ENCODE data around the gene ARIH2. TPM values are rescaled to one million over a fixed set of nuclear protein-coding genes. Genes with fewer than 3 reads are reported as not detected.

The ARIH2 gene
- total and polyA plus RNA-seq, 2 of the 8 experiments (the other 6 are each of a cell fraction or from before 2014, with no cell fraction given): 72.9 to 136 TPM

DNA sequence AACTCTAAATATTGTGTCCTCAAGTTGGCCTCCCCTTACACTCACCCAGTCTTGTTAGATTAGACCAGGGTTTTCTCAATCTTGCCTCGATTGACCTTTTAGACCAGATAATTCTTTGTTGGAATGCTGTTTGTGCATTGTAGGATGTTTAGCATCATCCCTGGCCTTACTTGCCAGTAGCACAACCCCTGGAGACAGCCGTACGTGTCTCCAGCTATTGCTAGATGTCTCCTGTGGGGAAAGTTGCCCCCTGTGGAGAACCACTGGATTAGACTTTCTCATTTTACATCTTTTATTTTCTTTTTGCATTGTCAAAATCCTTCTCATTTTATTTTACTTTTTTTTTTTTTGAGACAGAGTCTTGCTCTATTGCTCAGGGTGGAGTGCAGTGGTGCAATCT, 90.8 kb downstream of the ARIH2 start:
- FAIRE-seq (no peak), DNase-seq (ENCODE audit: low read depth in 1 of 2, low spot score in 2 of 2) (no peak)
- peaks cover 29 to 39% of the 10 kb centered on the region in 2 experiments for H4K20me1 ChIP-seq (replicated peaks in 1 of 2; ENCODE audit: control insufficient read depth in 1 of 2, insufficient read depth in 2 of 2, low read length in 2 of 2)
- no peak overlapping the region for H2BK5ac ChIP-seq (ENCODE audit: low read depth, low read length)
- H2BK12ac ChIP-seq (ENCODE audit: low read depth, low read length): no peak overlapping the region
- no peak overlapping the region for H2BK20ac ChIP-seq (ENCODE audit: low read length)
- H3K4me2 ChIP-seq (ENCODE audit: insufficient read depth in 1 of 2, low read depth in 2 of 2, low read length in 2 of 2): no peak overlapping the region
- peaks cover 11 to 56% of the 10 kb centered on the region in 2 experiments for H3K79me2 ChIP-seq (ENCODE audit: control insufficient read depth in 1 of 2, insufficient read depth in 2 of 2, low read length in 2 of 2)
- no peak for TF ChIP-seq CBX5 (IDR thresholded peaks at IDR 0.05; ENCODE audit: low read depth, low read length)
- TF ChIP-seq, protein P1, sequence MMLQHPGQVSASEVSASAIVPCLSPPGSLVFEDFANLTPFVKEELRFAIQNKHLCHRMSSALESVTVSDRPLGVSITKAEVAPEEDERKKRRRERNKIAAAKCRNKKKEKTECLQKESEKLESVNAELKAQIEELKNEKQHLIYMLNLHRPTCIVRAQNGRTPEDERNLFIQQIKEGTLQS (IDR thresholded peaks at IDR 0.05; ENCODE audit: insufficient read depth, low read depth, low read length): no peak
- TF ChIP-seq, protein P2, sequence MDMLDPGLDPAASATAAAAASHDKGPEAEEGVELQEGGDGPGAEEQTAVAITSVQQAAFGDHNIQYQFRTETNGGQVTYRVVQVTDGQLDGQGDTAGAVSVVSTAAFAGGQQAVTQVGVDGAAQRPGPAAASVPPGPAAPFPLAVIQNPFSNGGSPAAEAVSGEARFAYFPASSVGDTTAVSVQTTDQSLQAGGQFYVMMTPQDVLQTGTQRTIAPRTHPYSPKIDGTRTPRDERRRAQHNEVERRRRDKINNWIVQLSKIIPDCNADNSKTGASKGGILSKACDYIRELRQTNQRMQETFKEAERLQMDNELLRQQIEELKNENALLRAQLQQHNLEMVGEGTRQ (IDR thresholded peaks at IDR 0.05; ENCODE audit: low read length): no peak
- TF ChIP-seq EGR1 (IDR thresholded peaks at IDR 0.05; ENCODE audit: borderline replicate concordance, low read depth, low read length): no peak
- TF ChIP-seq SP1 (IDR thresholded peaks at IDR 0.05; ENCODE audit: low read depth, low read length): no peak
- no peak for TF ChIP-seq SIRT6 (IDR thresholded peaks at IDR 0.05; ENCODE audit: low read length)
- no peak for TF ChIP-seq RFX5 (IDR thresholded peaks at IDR 0.05; ENCODE audit: borderline replicate concordance, low read depth, low read length)
- TF ChIP-seq SP4 (IDR thresholded peaks at IDR 0.05; ENCODE audit: low read length): no peak
- TF ChIP-seq KDM1A (IDR thresholded peaks at IDR 0.05; ENCODE audit: borderline replicate concordance, low read length): no peak
- no peak for TF ChIP-seq SRF (IDR thresholded peaks at IDR 0.05; ENCODE audit: low read depth, low read length)
- no peak overlapping the region for H3K56ac ChIP-seq (replicated peaks; ENCODE audit: insufficient read length, low read depth, low read length)
- no peak overlapping the region for H2AK5ac ChIP-seq (ENCODE audit: low read depth, low read length)
- H3K36me3 ChIP-seq (ENCODE audit: control insufficient read depth in 2 of 4, insufficient read depth in 4 of 4, low read length in 3 of 4): peaks cover 5 to 32% (median 15%) of the 10 kb centered on the region in 4 experiments
- no peak overlapping the region for H3K14ac ChIP-seq (ENCODE audit: insufficient read length)
- no peak overlapping the region for H2BK120ac ChIP-seq (replicated peaks; ENCODE audit: low read depth, low read length)
- H3K4me3 ChIP-seq (ENCODE audit: extremely low read depth in 1 of 4, insufficient read depth in 2 of 4, low read depth in 3 of 4, low read length in 4 of 4): no peak overlapping the region
- no peak overlapping the region for H3K23ac ChIP-seq (ENCODE audit: insufficient read length)
- H3K9ac ChIP-seq (replicated peaks in 1 of 4; ENCODE audit: extremely low read depth in 1 of 4, low read depth in 3 of 4, low read length in 3 of 4): no peak overlapping the region
- H3K79me1 ChIP-seq (ENCODE audit: low read depth, low read length): peaks cover 19% of the 10 kb centered on the region
- ChIA-PET CTCF (ENCODE audit: partially characterized antibody) (interaction anchor here (0.6 to 24.3 kb wide), 3 partner anchors 15 to 110 kb away, joined by 3 to 467 read pairs (median 51); partner anchors contain the start of genes NDUFAF3 and P4HTM), POLR2A (ENCODE audit: partially characterized antibody) (interaction anchor here (1.0 to 38.8 kb wide), 8 partner anchors 4 to 347 kb away, joined by 3 to 1518 read pairs (median 5); partner anchors contain the start of genes CELSR3, DALRD3, IMPDH2 and NDUFAF3)
- H3K4ac ChIP-seq (replicated peaks; ENCODE audit: insufficient read length, low read depth, low read length): no peak overlapping the region
- no peaks in the 10 kb centered on the region for H3K27me3 ChIP-seq (replicated peaks in 1 of 4; ENCODE audit: control insufficient read depth in 3 of 4, extremely low read depth in 1 of 4, insufficient read depth in 3 of 4, low read length in 3 of 4)
- H3K4me1 ChIP-seq (replicated peaks in 1 of 4; ENCODE audit: control insufficient read depth in 3 of 4, insufficient read depth in 4 of 4, low read length in 3 of 4): peaks cover 0 to 14% (median 6%) of the 10 kb centered on the region in 4 experiments; a peak in 5 of 7 replicates
- H2BK15ac ChIP-seq (ENCODE audit: low read length): no peak overlapping the region
- no peak overlapping the region for H4K8ac ChIP-seq (ENCODE audit: extremely low read depth, insufficient read depth, low read length)
- H3K23me2 ChIP-seq (ENCODE audit: low read depth, low read length): peaks cover 14% of the 10 kb centered on the region
- H3K9me3 ChIP-seq (ENCODE audit: insufficient read depth in 2 of 2, low read depth in 1 of 2, low read length in 1 of 2): no peaks in the 10 kb centered on the region
- H3K18ac ChIP-seq (ENCODE audit: extremely low read depth, low read length): no peak overlapping the region
- no peak overlapping the region for H3K27ac ChIP-seq (ENCODE audit: low read depth, low read length)
- H2AFZ ChIP-seq (ENCODE audit: low read length): no peak overlapping the region
- WGBS, 2 experiments (ENCODE audit: extremely low coverage in 1 of 2, insufficient coverage in 1 of 2, insufficient read length in 1 of 2, insufficient replicate concordance in 2 of 2, low coverage in 1 of 2, low lambda C conversion rate in 2 of 2, missing lambda C conversion rate in 1 of 2): 95% methylated on average over 3 of the region's 3 CpGs; no CpG with 5 or more reads in 1 of the 2 experiments
- no peak overlapping the region for H4K5ac ChIP-seq (ENCODE audit: insufficient read length, low read depth, low read length)
- H4K91ac ChIP-seq (replicated peaks; ENCODE audit: insufficient read length, low read length): no peak overlapping the region

Measured in H1 (cell line).